Measurements from ENCODE around the gene NRXN2.
"Not testable (repeated sequence)": the region's sequence is repeated elsewhere in the genome, so short reads cannot be mapped to it uniquely, and the experiment has no call there.

The NRXN2 gene

GRCh38 chr11:64721359-64721699 is 1.7 kb downstream of the NRXN2 start:
- no peak for DNase-seq (ENCODE audit: low spot score)

GRCh38 chr11:64720640-64721358 is 2.2 kb downstream of the NRXN2 start:
- DNase-seq (ENCODE audit: low spot score), result no peak

- DNase-seq (ENCODE audit: low spot score), result no peak
Observed at GRCh38 chr11:64720167-64720566, 2.8 kb downstream of the NRXN2 start.

GRCh38 chr11:64719406-64719805 is 3.6 kb downstream of the NRXN2 start:
- no peak for DNase-seq (ENCODE audit: low spot score)

- DNase-seq (ENCODE audit: low spot score), result no peak
Observed at GRCh38 chr11:64718780-64719124, 4.2 kb downstream of the NRXN2 start.

GRCh38 chr11:64718084-64718779 is 4.8 kb downstream of the NRXN2 start:
- DNase-seq (ENCODE audit: low spot score), result no peak

GRCh38 chr11:64717268-64717578 is 5.8 kb downstream of the NRXN2 start:
- DNase-seq (ENCODE audit: low spot score), result no peak

- DNase-seq (ENCODE audit: low spot score), result no peak
Observed at GRCh38 chr11:64716473-64717267, 6.3 kb downstream of the NRXN2 start.

- DNase-seq (ENCODE audit: low spot score), result no peak
Observed at GRCh38 chr11:64715756-64716472, 7.1 kb downstream of the NRXN2 start.

- no peak for DNase-seq (ENCODE audit: low spot score)
Observed at GRCh38 chr11:64715110-64715509, 7.9 kb downstream of the NRXN2 start.

GRCh38 chr11:64714666-64715065 is 8.3 kb downstream of the NRXN2 start:
- DNase-seq (ENCODE audit: low spot score), result no peak

- DNase-seq (ENCODE audit: low spot score), result no peak
Observed at GRCh38 chr11:64713781-64714363, 9.1 kb downstream of the NRXN2 start.

- DNase-seq (ENCODE audit: low spot score), result no peak
Observed at GRCh38 chr11:64713016-64713707, 9.8 kb downstream of the NRXN2 start.

- DNase-seq (ENCODE audit: low spot score), result no peak
Observed at GRCh38 chr11:64712430-64713015, 10.5 kb downstream of the NRXN2 start.

- DNase-seq (ENCODE audit: low spot score), result no peak
Observed at GRCh38 chr11:64711956-64712362, 11.0 kb downstream of the NRXN2 start.

GRCh38 chr11:64711138-64711955 is 11.7 kb downstream of the NRXN2 start:
- DNase-seq (ENCODE audit: low spot score), result no peak

GRCh38 chr11:64710418-64711137 is 12.4 kb downstream of the NRXN2 start:
- no peak for DNase-seq (ENCODE audit: low spot score)

- no peak for DNase-seq (ENCODE audit: low spot score)
Observed at GRCh38 chr11:64705501-64705900, 17.5 kb downstream of the NRXN2 start.

- no peak for DNase-seq (ENCODE audit: low spot score)
Observed at GRCh38 chr11:64703048-64703447, 19.9 kb downstream of the NRXN2 start.

- DNase-seq (ENCODE audit: low spot score), result not testable (repeated sequence)
Observed at GRCh38 chr11:64701956-64702355, 21.0 kb downstream of the NRXN2 start.

Measured in activated CD4-positive, alpha-beta T cell treated with anti-CD3 and anti-CD28 coated beads, Interleukin-2, Interleukin-4, amounts not matched to agents 100 ng/mL and 50 ng/mL, durations not matched to agents 16 hours and 8 hours (primary cell).